Fibroblast of skin of abdomen (primary cell): Measurements from ENCODE around the gene CENPB. TPM values are rescaled to one million over a fixed set of nuclear protein-coding genes. Genes with fewer than 3 reads are reported as not detected.
A peak's percentile ranks its signal among the peaks of the same experiment; 100 is the strongest.
"Not testable (repeated sequence)": the region's sequence is repeated elsewhere in the genome, so short reads cannot be mapped to it uniquely, and the experiment has no call there.

Experiments
- DNase-seq: peaks from one replicate; pipeline ENCODE4 v3.0.0-alpha.2; 2013
- polyA plus RNA-seq, 2 experiments: library from polyadenylated mRNA; unstranded; fragments of 120-200 nt; gene quantifications; one replicate each; pipeline ENCODE4 v1.2.1, GENCODE V29; 2013; ENCODE audit not compliant: insufficient read length in 2 of 2

CENPB gene, protein sequence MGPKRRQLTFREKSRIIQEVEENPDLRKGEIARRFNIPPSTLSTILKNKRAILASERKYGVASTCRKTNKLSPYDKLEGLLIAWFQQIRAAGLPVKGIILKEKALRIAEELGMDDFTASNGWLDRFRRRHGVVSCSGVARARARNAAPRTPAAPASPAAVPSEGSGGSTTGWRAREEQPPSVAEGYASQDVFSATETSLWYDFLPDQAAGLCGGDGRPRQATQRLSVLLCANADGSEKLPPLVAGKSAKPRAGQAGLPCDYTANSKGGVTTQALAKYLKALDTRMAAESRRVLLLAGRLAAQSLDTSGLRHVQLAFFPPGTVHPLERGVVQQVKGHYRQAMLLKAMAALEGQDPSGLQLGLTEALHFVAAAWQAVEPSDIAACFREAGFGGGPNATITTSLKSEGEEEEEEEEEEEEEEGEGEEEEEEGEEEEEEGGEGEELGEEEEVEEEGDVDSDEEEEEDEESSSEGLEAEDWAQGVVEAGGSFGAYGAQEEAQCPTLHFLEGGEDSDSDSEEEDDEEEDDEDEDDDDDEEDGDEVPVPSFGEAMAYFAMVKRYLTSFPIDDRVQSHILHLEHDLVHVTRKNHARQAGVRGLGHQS
- 59.0 TPM for polyA plus RNA-seq (2013, experiment 1 of 2; ENCODE audit: insufficient read length)
- polyA plus RNA-seq (2013, experiment 2 of 2; ENCODE audit: insufficient read length) = 62.6 TPM

GRCh38 chr20:3786665-3787323 is at the start of gene CENPB:
TSS of gene CENPB (minus strand) at chr20:3786740. CDS start at chr20:3786483, 257 bp downstream.
- peak; percentile 85 for DNase-seq

DNA sequence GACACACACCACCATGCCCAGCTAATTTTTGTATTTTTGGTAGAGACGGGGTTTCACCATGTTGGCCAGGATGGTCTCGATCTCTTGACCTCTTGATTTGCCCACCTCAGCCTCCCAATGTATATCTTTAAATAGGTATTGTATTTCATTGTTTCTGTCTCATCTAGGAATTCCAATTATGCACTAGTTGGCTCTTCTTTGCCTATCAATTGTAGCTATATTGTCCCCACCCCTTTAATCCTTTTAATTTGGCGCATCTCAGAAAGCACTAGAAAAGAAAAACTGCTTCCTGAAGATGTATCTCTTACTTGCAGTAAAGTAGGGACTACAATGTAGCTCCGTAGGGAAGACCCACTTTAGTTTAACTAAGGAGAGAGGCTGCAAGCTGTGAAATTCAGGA is 49.6 kb upstream of the CENPB start:
- DNase-seq = no peak

DNA sequence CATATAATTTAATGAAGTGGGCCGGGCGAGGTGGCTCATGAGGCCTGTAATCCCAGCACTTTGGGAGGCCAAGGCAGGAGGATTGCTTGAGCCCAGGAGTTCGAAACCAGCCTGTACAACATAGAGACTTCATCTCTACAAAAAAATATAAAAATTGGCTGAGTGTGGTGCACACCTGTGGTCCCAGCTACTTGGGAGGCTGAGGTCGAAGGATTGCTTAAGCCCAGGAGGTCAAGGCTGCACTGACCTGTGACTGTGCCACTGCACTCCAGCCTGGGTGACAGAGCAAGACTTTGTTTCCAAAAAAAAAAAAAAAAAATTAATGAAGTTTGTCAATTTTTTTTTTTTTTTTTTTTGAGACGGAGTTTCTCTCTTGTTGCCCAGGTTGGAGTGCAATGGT is 43.4 kb upstream of the CENPB start:
- DNase-seq = not testable (repeated sequence)

GRCh38 chr20:3828798-3829197 is 42.3 kb upstream of the CENPB start:
- DNase-seq = no peak

DNA sequence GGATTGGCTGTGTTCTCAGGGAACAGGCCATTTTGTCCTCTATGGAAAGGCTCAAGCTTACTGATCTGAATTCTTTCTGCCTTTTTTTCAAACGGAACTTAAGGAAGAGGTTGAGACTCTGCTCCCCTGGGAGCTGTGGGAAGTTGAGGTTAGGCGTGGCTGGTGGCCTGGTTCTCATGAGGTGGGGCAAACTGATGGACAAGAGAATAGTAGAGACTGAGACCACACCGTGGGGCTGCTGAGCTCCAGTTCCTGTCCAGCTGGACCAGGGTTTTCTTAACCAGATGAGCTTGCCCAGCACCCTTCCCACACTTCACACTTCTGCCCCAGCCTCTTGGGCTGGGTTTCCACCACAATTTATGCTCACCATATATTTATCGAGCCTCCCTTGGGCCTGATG is 39.9 kb upstream of the CENPB start:
- no peak for DNase-seq

GRCh38 chr20:3825526-3825925 is 39.0 kb upstream of the CENPB start:
- no peak for DNase-seq

DNA sequence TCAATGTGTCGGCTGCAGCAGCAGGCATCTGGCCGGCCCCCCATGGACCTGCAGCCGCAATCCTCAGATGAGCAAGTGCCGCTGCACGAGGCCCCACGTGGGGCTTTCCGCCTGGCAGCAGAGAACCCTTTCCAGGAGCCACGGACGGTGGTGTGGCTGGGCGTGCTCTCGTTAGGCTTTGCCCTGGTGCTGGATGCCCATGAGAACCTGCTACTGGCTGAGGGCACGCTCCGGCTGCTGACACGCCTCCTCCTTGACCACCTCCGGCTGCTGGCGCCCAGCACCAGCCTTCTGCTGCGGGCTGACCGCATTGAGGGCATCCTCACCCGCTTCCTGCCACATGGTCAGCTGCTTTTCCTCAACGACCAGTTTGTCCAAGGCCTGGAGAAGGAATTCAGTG is 37.3 kb upstream of the CENPB start:
- DNase-seq = no peak

- no peak for DNase-seq
Observed at GRCh38 chr20:3821996-3822395, 35.5 kb upstream of the CENPB start.

GRCh38 chr20:3820901-3821727 is 34.6 kb upstream of the CENPB start:
- no peak for DNase-seq

GRCh38 chr20:3820048-3820900 is 33.7 kb upstream of the CENPB start, which contains the start of gene AP5S1:
TSS of gene AP5S1 (plus strand) at chr20:3820547. CDS start at chr20:3822118, 1,571 bp downstream.
- DNase-seq = peak; percentile 95

- no peak for DNase-seq
Observed at GRCh38 chr20:3819411-3820047, 33.0 kb upstream of the CENPB start.

DNA sequence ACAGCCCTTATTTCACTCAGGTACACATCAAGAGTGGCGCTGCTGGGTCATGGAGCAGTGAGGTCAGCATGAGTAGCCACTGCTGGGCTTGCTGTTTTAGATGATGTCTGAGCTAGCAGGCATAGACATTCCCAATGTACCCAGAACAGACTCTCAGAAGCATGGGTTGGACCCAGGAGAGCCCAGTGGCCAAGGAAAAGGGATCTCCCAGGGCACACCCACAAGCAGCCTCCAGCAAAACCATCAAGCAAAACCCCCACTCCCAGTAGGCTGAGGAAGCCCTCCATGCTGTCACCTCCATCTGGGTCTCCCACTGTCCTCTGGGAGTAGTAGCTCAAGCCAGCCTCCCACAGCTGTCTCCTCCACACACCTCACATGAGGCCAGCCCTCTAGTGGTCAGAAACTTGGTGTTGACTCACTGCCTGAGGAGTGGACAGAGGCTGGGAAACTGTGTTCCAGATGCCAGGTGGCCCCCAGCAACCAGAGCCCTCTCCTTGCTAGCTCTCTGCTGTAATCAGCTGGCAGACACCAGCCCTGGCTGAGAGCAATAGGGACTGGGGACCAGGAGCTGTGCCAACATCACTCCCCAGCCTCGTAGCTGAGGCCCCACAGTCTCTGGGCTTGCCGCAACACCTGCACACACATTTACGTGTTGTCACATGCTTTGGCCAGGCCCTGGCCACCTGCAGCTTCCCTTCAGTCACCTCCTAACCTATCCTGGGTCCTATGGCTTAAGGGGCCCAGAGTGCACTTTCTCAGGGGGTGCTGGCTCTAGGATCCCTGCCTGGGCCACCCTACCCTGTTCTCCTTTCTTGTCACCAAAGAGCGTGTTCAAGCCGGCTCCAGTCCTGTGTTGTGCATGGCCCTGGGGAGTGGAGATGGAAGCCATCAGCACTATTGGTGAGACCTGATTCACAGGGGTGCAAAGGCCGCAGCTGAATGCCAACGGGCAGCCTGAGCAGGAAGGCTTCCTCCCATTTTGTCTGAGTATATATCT is 31.9 kb upstream of the CENPB start:
- peak; percentile 74 for DNase-seq

DNA sequence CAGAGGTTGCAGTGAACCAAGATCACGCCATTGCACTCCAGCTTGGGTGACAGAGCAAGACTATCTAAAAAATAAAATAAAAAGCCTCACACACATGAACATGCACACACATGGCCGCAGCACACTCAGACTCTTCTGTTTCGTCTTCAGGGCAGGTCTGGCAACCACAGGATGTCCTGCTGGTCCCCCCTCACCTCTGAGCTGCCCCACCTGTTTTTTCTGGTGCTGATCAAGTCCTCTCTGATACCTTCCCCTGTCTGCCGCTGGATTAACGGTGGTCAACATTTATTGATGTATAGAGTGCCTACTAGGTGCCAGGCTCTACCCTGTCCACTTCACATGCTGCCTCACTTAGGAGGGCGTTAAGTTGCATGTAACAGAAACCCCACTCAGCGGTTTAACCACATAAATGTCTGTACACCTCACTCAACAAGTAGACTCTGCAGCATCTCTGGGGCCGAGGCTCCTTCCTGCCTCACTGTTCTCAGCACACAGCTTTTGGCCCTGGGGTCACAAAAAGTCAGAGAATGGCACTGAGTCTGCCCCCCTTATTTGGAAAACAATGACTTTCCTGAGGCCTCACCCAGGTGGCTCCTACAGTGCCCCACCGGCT is 29.3 kb upstream of the CENPB start:
- DNase-seq = no peak

DNA sequence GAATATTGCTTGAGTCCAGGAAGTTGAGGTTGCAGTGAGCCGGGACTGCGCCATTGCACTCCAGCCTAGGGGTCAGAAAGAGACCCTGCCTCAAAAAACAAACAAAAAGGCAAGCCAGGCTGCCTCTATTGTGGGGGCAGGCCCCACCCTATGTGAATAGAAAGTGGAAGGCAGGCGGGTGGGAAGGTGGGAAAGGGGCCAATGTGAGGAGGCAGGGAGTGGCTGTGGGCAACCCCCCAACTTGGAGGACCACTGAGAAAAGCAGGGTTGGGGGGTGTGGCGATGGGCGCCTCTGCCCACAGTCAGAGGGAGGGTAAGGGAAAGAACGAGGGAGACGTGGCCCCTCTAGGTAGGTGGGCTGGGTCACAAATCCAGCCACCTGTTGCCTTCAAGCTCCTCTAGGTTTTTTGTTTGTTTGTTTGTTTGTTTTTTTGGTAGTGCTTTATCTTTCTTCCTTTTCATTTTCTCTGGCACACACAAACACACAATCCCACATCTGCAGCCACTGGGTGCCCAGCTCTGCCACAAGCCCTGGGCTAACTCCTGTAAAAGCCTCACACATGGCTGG is 28.5 kb upstream of the CENPB start:
- no peak for DNase-seq

DNA sequence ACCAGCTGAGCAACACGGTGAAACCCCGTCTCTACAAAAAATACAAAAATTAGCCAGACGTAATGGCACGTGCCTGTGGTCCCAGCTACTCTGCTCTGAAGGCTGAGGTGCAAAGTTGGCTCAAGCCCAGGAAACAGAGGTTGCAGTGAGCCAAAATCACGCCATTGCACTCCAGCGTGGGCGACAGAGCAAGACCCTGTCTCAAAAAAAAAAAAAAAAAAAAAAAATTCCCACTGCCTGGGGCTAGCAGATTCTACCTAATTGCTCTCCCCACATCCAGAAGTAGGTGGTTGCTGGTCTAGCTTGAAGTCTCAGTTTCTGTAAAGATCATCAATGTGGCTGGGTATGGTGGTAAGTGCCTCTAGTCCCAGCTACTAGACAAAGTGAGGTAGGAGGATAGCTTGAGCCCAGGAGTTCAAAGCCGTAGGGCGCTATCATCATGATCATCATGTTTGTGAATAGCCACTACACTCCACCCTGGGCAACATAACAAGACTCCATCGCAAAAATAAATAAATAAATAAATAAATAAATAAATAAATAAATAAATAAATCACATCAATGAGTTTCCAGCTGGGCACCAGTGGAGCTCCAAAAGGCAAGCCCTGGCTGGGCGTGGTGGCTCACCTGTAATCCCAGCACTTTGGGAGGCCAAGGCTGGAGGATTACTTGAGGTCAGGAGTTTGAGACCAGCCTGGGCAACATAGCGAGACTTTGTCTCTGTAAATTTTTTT is 27.5 kb upstream of the CENPB start:
- no peak for DNase-seq

- DNase-seq = no peak
Observed at GRCh38 chr20:3812975-3813847, 26.7 kb upstream of the CENPB start.

DNA sequence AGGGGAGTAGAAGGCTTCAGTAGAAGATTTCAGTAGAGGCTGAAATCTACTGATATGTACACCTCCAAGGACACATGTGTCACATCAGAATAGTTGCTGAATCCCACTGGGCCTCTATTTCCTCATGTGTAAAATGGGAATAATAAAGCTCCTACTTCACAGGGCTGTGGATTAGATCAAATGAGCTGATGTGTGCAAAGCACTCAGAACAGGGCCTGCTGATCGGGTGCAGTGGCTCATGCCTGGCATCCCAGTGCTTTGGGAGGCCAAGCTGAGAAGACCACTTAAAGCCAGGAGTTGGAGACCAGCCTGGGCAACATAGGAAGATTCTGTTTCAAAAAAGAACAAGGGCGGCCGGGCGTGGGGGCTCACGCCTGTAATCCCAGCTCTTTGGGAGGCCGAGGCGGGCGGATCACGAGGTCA is 25.7 kb upstream of the CENPB start:
- no peak for DNase-seq
